ENCODE measurements around the gene CEP57L1. TPM values are rescaled to one million over a fixed set of nuclear protein-coding genes. Genes with fewer than 3 reads are reported as not detected.

Gene CEP57L1
- total and polyA plus RNA-seq, 2 donors (not counting 1 experiment from before 2014, with no cell fraction given) = 3.1 to 8.8 TPM

DNA sequence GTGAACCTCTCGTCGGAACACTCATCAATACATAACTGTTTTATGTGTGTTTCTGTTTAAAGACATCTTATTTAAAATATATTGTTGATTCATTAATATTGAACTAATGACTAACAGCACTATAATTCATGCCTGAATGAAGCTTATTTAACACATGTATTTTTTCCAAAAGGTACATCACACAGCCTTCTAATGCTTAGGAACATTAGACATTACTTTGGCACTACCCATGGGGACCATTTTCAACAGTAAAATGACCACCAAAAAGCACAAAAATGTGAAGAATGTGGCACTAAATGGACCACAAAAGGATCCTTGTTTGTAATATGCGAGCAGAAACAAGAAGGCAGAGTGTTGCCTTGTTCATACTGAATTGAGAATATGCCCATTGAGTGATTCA, 109.2 kb downstream of the CEP57L1 start:
- H3K27me3 Mint-ChIP-seq = no peaks in the 10 kb centered on the region
- H3K27me3 ChIP-seq (replicated peaks in 1 of 4; ENCODE audit: control extremely low read depth in 1 of 4, control insufficient read depth in 3 of 4, insufficient read depth in 4 of 4, low read length in 3 of 4) = no peaks in the 10 kb centered on the region
- H3K9me3 ChIP-seq (ENCODE audit: control extremely low read depth in 1 of 3, control insufficient read depth in 2 of 3, insufficient read depth in 1 of 3, low read length in 2 of 3) = no peaks in the 10 kb centered on the region
- intact Hi-C loops (cut with micrococcal nuclease) = no loop called here
- no peak overlapping the region for H3K27ac Mint-ChIP-seq
- ChIA-PET CTCF (no interaction called here), POLR2A (no interaction called here)
- ATAC-seq (ENCODE audit: low read depth) = no peak
- TF ChIP-seq EZH2 (IDR thresholded peaks at IDR 0.05; ENCODE audit: borderline replicate concordance, insufficient read depth, low read depth, low read length, poor library complexity, severe bottlenecking) (no peak), CTCF (IDR thresholded peaks at IDR 0.05) (no peak)
- H3K4me1 Mint-ChIP-seq = no peaks in the 10 kb centered on the region
- no CpG with 5 or more reads among the region's 3 CpGs for WGBS (ENCODE audit: insufficient coverage)
- no peak for DNase-seq
- no peak overlapping the region for H3K4me3 ChIP-seq (ENCODE audit: control extremely low read depth in 1 of 5, extremely low read depth in 1 of 5, insufficient read depth in 1 of 5, low read depth in 2 of 5, low read length in 4 of 5)
- no peak overlapping the region for H2AFZ ChIP-seq (ENCODE audit: insufficient read depth, low read depth, low read length, poor library complexity, severe bottlenecking)
- no peak overlapping the region for H3K27ac ChIP-seq (ENCODE audit: low read length in 2 of 2)
- H3K79me2 ChIP-seq (ENCODE audit: control insufficient read depth, insufficient read depth, low read length) = no peaks in the 10 kb centered on the region
- H3K4me1 ChIP-seq (ENCODE audit: control insufficient read depth in 2 of 2, insufficient read depth in 2 of 2, low read length in 2 of 2) = no peaks in the 10 kb centered on the region
- no peaks in the 10 kb centered on the region for H3K9me3 Mint-ChIP-seq (ENCODE audit: insufficient read depth)
- no peak overlapping the region for H3K4me3 Mint-ChIP-seq
- no peak overlapping the region for H3K4me2 ChIP-seq (replicated peaks; ENCODE audit: low read depth, low read length, poor library complexity, severe bottlenecking)
- no peaks in the 10 kb centered on the region for H4K20me1 ChIP-seq (ENCODE audit: control insufficient read depth, insufficient read depth, low read length, poor library complexity, severe bottlenecking)
- H3K9ac ChIP-seq (ENCODE audit: low read length) = no peak overlapping the region
- no peaks in the 10 kb centered on the region for H3K36me3 ChIP-seq (replicated peaks in 1 of 2; ENCODE audit: control extremely low read depth in 1 of 2, control insufficient read depth in 1 of 2, extremely low read depth in 1 of 2, insufficient read depth in 2 of 2, low read length in 1 of 2)

- H3K27me3 Mint-ChIP-seq = peaks cover 30% of the 10 kb centered on the region
- CTCF ChIA-PET = interaction anchor here (0.9 kb wide), 1 partner anchor 12 kb away, joined by 3 read pairs; no protein-coding TSS in a partner anchor
- Histone ChIP-seq H3K27me3 (replicated peaks in 1 of 4; ENCODE audit: control extremely low read depth in 1 of 4, control insufficient read depth in 3 of 4, insufficient read depth in 4 of 4, low read length in 3 of 4) (peaks cover 0 to 3% (median 3%) of the 10 kb centered on the region in 4 experiments), H3K9me3 (ENCODE audit: control extremely low read depth in 1 of 3, control insufficient read depth in 2 of 3, insufficient read depth in 1 of 3, low read length in 2 of 3) (peaks cover 0 to 17% (median 8%) of the 10 kb centered on the region in 3 donors), H4K20me1 (ENCODE audit: control insufficient read depth, insufficient read depth, low read length, poor library complexity, severe bottlenecking) (no peaks in the 10 kb centered on the region), H3K36me3 (replicated peaks in 1 of 2; ENCODE audit: control extremely low read depth in 1 of 2, control insufficient read depth in 1 of 2, extremely low read depth in 1 of 2, insufficient read depth in 2 of 2, low read length in 1 of 2) (no peaks in the 10 kb centered on the region), H2AFZ (ENCODE audit: insufficient read depth, low read depth, low read length, poor library complexity, severe bottlenecking) (no peak overlapping the region), H3K27ac (ENCODE audit: low read length in 2 of 2) (no peak overlapping the region), H3K4me1 (ENCODE audit: control insufficient read depth in 2 of 2, insufficient read depth in 2 of 2, low read length in 2 of 2) (no peaks in the 10 kb centered on the region), H3K4me3 (ENCODE audit: control extremely low read depth in 1 of 5, extremely low read depth in 1 of 5, insufficient read depth in 1 of 5, low read depth in 2 of 5, low read length in 4 of 5) (no peak overlapping the region), H3K79me2 (ENCODE audit: control insufficient read depth, insufficient read depth, low read length) (no peaks in the 10 kb centered on the region), H3K9ac (ENCODE audit: low read length) (no peak overlapping the region), H3K4me2 (replicated peaks; ENCODE audit: low read depth, low read length, poor library complexity, severe bottlenecking) (no peak overlapping the region)
- TF ChIP-seq CTCF (IDR thresholded peaks at IDR 0.05) = no peak
- no peak for TF ChIP-seq EZH2 (IDR thresholded peaks at IDR 0.05; ENCODE audit: borderline replicate concordance, insufficient read depth, low read depth, low read length, poor library complexity, severe bottlenecking)
- DNase-seq = no peak
- H3K27ac Mint-ChIP-seq = no peak overlapping the region
- ATAC-seq (ENCODE audit: low read depth) = no peak
- H3K4me1 Mint-ChIP-seq = no peaks in the 10 kb centered on the region
- POLR2A ChIA-PET = no interaction called here
- WGBS (ENCODE audit: insufficient coverage) = no CpG with 5 or more reads among the region's 1 CpG
- no peak overlapping the region for H3K4me3 Mint-ChIP-seq
- peaks cover 7% of the 10 kb centered on the region for H3K9me3 Mint-ChIP-seq (ENCODE audit: insufficient read depth)
- intact Hi-C loops (cut with micrococcal nuclease) = no loop called here
Observed at GRCh38 chr6:109212683-109213082, 117.4 kb downstream of the CEP57L1 start.

Small RNA genes within 50 kb of the gene (small RNA-seq; reads per million reads assigned to genes)
- not detected for gene RNU6-653P (ENCODE audit: insufficient read length, low read depth, low replicate concordance)

Other genes starting within 250 kb of the CEP57L1 start
- gene ARMC2, start 247.1 kb upstream of the CEP57L1 start, total RNA-seq = 4.9 and 9.9 TPM in 2 replicates
- 4.4 and 4.8 TPM in 2 replicates for gene ARMC2, start 247.1 kb upstream of the CEP57L1 start, polyA plus RNA-seq
- 15.8 and 16.2 TPM in 2 replicates for gene SESN1, start 661 bp upstream of the CEP57L1 start, total RNA-seq
- 28.6 and 55.0 TPM in 2 replicates for gene SESN1, start 661 bp upstream of the CEP57L1 start, polyA plus RNA-seq

All from B cell (primary cell).